K562 (cell line): Measurements from ENCODE around the gene PSMB11. TPM values are rescaled to one million over a fixed set of nuclear protein-coding genes. Genes with fewer than 3 reads are reported as not detected.

ENCODE experiments used
- GTF2A2 ChIP-seq: IDR thresholded peaks from 2 replicates; pipeline ENCODE4 v1.6.1; 2016; ENCODE audit warnings: mild to moderate bottlenecking, missing genetic modification characterization, missing compliant biosample characterization
- LCOR ChIP-seq: sonication (generic); formaldehyde crosslinking; IDR thresholded peaks from 2 replicates; pipeline ENCODE4 v1.8.0; 2022; ENCODE audit warnings: mild to moderate bottlenecking, missing genetic modification reagents
- PCBP1 ChIP-seq: fragments of 200-400 bp; formaldehyde crosslinking; IDR thresholded peaks from 2 replicates; pipeline ENCODE4 v1.6.1; 2018; ENCODE audit warnings: mild to moderate bottlenecking, low read depth, low read length; ENCODE audit not compliant: poor library complexity, severe bottlenecking
- RERE ChIP-seq: sonication (generic); formaldehyde crosslinking; IDR thresholded peaks from 2 replicates; pipeline ENCODE4 v1.8.0; 2023; ENCODE audit warnings: missing genetic modification reagents, mild to moderate bottlenecking, borderline replicate concordance
- SMARCB1 ChIP-seq: IDR thresholded peaks from 2 replicates; pipeline ENCODE4 v1.6.1; 2011; ENCODE audit warnings: improper control_type of control experiment, low read depth; ENCODE audit not compliant: insufficient read length
- SNRNP70 ChIP-seq: fragments of 200-400 bp; formaldehyde crosslinking; optimal IDR thresholded peaks from 2 replicates; pipeline ENCODE3; 2017; ENCODE audit warnings: low read depth, low read length
- TCF15 ChIP-seq: fragments of 250-450 bp; sonication (Bioruptor Pico); IDR thresholded peaks from 2 replicates; pipeline ENCODE4 v1.8.0; 2022; ENCODE audit warnings: moderate library complexity, mild to moderate bottlenecking, inconsistent platforms
- TCF7L2 ChIP-seq: fragments of 150-350 bp; IDR thresholded peaks from 2 replicates; pipeline ENCODE4 v1.6.1; 2016; ENCODE audit warnings: low read depth, mild to moderate bottlenecking, low read length, moderate library complexity
- TSC22D4 ChIP-seq: fragments of 450-650 bp; IDR thresholded peaks from 2 replicates; pipeline ENCODE4 v1.6.1; 2016; ENCODE audit warnings: missing genetic modification characterization, missing biosample characterization, control low read depth
- YBX1 ChIP-seq: fragments of 450-650 bp; IDR thresholded peaks from 2 replicates; pipeline ENCODE4 v1.7.1; 2016; ENCODE audit warnings: mild to moderate bottlenecking
- ZNF311 ChIP-seq: fragments of 250-450 bp; sonication (Bioruptor Pico); IDR thresholded peaks from 2 replicates; pipeline ENCODE4 v1.4.0; 2020; ENCODE audit warnings: mild to moderate bottlenecking, moderate library complexity
- ZNF395 ChIP-seq: fragments of 200-800 bp; sonication (Bioruptor generic); IDR thresholded peaks from 2 replicates; pipeline ENCODE4 v1.6.1; 2017; ENCODE audit warnings: missing genetic modification characterization, missing compliant biosample characterization
- ZNF644 ChIP-seq: fragments of 200-800 bp; sonication (Bioruptor generic); IDR thresholded peaks from 2 replicates; pipeline ENCODE4 v1.6.1; 2016; ENCODE audit warnings: low read depth, missing genetic modification characterization, missing compliant biosample characterization
- polyA plus RNA-seq, 8 experiments: library from polyadenylated mRNA; depleted of rRNA in 4 of 8; stranded (reverse) in 5 of 8; unstranded in 3 of 8; fragments of >200 nt; fragmentation: Nextera tagmentation in 2 of 8; fragmentation: Illumina TruSeq in 1 of 8; extraction: Ambion mirVana in 2 of 8; extraction: Trizol in 1 of 8; gene quantifications; 2 replicates each; pipeline versions ENCODE4 v1.2.1 to v1.2.3, GENCODE V29; 2011 to 2014; ENCODE audit warnings: inconsistent platforms in 1 of 8, missing spikeins in 1 of 8
- total RNA-seq, 7 experiments: library from RNA; depleted of rRNA in 6 of 7; stranded (reverse); fragments of >200 nt in 6 of 7; fragmentation: Illumina TruSeq in 2 of 7; extraction: Trizol in 2 of 7; gene quantifications; 2 replicates each; pipeline versions ENCODE4 v1.2.1 to v1.2.3, GENCODE V29; 2011 to 2021; ENCODE audit warnings: low replicate concordance in 1 of 7
- TF ChIP-seq, protein P1 (sequence below): fragments of 250-450 bp; sonication (Bioruptor Pico); IDR thresholded peaks from 2 replicates; pipeline ENCODE4 v1.9.0; 2021; ENCODE audit warnings: mild to moderate bottlenecking
- TF ChIP-seq, protein P2 (sequence below): fragments of 250-450 bp; sonication (Bioruptor Pico); IDR thresholded peaks from 2 replicates; pipeline ENCODE4 v1.4.0; 2020; ENCODE audit warnings: borderline replicate concordance
- TF ChIP-seq, protein P3 (sequence below): sonication (generic); IDR thresholded peaks from 2 replicates; pipeline ENCODE4 v1.6.1; 2016

PSMB11 gene
- total and polyA plus RNA-seq, 9 of the 15 experiments (the other 6 are each of a cell fraction or from before 2014, with no cell fraction given): not detected

DNA sequence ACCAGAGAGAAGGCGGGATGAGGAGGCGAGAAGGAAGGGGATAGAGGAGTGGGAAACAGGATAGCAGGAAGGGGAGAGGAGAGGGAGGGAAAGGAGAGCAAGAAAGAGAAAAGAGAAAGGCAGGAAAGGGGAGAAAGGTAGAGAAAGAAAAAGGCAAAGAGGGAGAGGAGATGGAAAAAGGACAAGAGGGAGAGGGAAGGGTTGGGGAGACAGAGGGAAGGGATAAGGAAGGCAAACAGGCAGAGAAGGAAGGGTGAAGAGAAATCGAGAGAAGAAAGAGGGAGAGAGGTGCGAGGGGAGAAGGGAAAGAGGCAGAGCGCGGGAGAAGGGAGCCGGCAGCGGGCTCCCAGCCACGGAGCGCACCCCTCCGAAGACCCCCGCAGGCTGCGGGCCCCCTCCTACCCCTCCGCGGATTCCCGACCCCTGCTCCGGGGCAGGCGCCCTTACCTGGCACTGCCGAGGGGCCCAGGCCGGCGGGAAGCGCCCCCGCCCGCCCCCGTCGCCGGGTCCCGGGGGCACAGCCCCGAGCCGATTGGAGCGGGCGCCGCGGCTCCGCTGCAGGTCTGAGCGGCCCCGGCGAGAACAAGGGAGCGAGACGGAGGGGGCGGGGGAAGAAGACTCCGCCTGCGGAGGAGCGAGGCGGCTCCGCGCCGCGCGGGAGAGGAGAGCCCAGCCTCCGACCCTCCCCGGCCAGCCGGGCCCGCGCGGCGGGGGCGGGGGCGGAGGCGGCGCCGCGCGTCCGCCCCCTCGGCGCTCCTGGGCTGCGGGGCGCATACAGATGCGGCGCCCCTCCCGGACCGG lies 15.1 kb downstream of the PSMB11 start, which contains the start of gene CDH24 (continued):
- TF ChIP-seq, protein P1, sequence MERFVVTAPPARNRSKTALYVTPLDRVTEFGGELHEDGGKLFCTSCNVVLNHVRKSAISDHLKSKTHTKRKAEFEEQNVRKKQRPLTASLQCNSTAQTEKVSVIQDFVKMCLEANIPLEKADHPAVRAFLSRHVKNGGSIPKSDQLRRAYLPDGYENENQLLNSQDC: no peak
- TF ChIP-seq LCOR (CRISPR knock-in tag) (no peak), SNRNP70 (no peak), YBX1 (0 out of 2 replicates have a peak, but pooled peaks have one; percentile 56), GTF2A2 (tag) (no peak), ZNF311 (CRISPR knock-in tag) (no peak), SMARCB1 (no peak), PCBP1 (no peak), ZNF644 (tag) (no peak), ZNF395 (CRISPR knock-in tag) (no peak), TCF7L2 (no peak), RERE (CRISPR knock-in tag) (no peak), TSC22D4 (tag) (no peak), TCF15 (no peak)
- TF ChIP-seq, protein P2, sequence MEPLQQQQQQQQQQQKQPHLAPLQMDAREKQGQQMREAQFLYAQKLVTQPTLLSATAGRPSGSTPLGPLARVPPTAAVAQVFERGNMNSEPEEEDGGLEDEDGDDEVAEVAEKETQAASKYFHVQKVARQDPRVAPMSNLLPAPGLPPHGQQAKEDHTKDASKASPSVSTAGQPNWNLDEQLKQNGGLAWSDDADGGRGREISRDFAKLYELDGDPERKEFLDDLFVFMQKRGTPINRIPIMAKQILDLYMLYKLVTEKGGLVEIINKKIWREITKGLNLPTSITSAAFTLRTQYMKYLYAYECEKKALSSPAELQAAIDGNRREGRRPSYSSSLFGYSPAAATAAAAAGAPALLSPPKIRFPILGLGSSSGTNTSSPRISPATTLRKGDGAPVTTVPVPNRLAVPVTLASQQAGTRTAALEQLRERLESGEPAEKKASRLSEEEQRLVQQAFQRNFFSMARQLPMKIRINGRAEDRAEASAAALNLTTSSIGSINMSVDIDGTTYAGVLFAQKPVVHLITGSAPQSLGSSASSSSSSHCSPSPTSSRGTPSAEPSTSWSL: no peak
- TF ChIP-seq, protein P3, sequence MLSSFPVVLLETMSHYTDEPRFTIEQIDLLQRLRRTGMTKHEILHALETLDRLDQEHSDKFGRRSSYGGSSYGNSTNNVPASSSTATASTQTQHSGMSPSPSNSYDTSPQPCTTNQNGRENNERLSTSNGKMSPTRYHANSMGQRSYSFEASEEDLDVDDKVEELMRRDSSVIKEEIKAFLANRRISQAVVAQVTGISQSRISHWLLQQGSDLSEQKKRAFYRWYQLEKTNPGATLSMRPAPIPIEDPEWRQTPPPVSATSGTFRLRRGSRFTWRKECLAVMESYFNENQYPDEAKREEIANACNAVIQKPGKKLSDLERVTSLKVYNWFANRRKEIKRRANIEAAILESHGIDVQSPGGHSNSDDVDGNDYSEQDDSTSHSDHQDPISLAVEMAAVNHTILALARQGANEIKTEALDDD: no peak
